HEK293 (cell line): ENCODE measurements around the gene GPR62.

ENCODE experiments used
- BCL11A ChIP-seq: fragments of 450-650 bp; formaldehyde crosslinking; IDR thresholded peaks from 2 replicates; pipeline ENCODE4 v1.5.1; 2016; ENCODE audit warnings: low read depth, missing biosample characterization, missing genetic modification characterization
- BCL6B ChIP-seq: fragments of 450-650 bp; formaldehyde crosslinking; IDR thresholded peaks from 2 replicates; pipeline ENCODE4 v1.5.1; 2017; ENCODE audit warnings: missing biosample characterization, missing genetic modification characterization
- GLIS2 ChIP-seq: fragments of 450-650 bp; formaldehyde crosslinking; IDR thresholded peaks from 2 replicates; pipeline ENCODE4 v1.5.1; 2016; ENCODE audit warnings: missing biosample characterization, missing genetic modification characterization
- PATZ1 ChIP-seq: fragments of 450-650 bp; formaldehyde crosslinking; IDR thresholded peaks from 2 replicates; pipeline ENCODE4 v1.5.1; 2016; ENCODE audit warnings: missing biosample characterization, missing genetic modification characterization
- PRDM1 ChIP-seq: fragments of 450-650 bp; formaldehyde crosslinking; IDR thresholded peaks from 2 replicates; pipeline ENCODE4; 2016; ENCODE audit warnings: missing biosample characterization, missing genetic modification characterization
- SETDB1 ChIP-seq: IDR thresholded peaks from one replicate; pipeline ENCODE4 v1.6.1; 2017; ENCODE audit warnings: mild to moderate bottlenecking, low read length, moderate library complexity, mixed read lengths; ENCODE audit not compliant: insufficient read length
- SP2 ChIP-seq: fragments of 450-650 bp; formaldehyde crosslinking; IDR thresholded peaks from 2 replicates; pipeline ENCODE4 v1.5.1; 2016; ENCODE audit warnings: missing biosample characterization, missing genetic modification characterization
- SP7 ChIP-seq: fragments of 450-650 bp; formaldehyde crosslinking; IDR thresholded peaks from 2 replicates; pipeline ENCODE4 v1.5.1; 2016; ENCODE audit warnings: missing biosample characterization, missing genetic modification characterization
- ZFP3 ChIP-seq: fragments of 450-650 bp; formaldehyde crosslinking; IDR thresholded peaks from 2 replicates; pipeline ENCODE4 v1.5.1; 2016; ENCODE audit warnings: low read depth, missing biosample characterization, missing genetic modification characterization
- ZNF140 ChIP-seq: fragments of 450-650 bp; formaldehyde crosslinking; IDR thresholded peaks from 2 replicates; pipeline ENCODE4 v1.5.1; 2016; ENCODE audit warnings: missing biosample characterization, missing genetic modification characterization
- ZNF148 ChIP-seq: fragments of 450-650 bp; formaldehyde crosslinking; IDR thresholded peaks from 2 replicates; pipeline ENCODE4 v1.5.0; 2017; ENCODE audit warnings: missing biosample characterization, missing genetic modification characterization, borderline replicate concordance
- ZNF24 ChIP-seq: fragments of 450-650 bp; formaldehyde crosslinking; IDR thresholded peaks from 2 replicates; pipeline ENCODE4 v1.5.1; 2016; ENCODE audit warnings: missing biosample characterization, missing genetic modification characterization
- ZNF324 ChIP-seq: fragments of 450-650 bp; formaldehyde crosslinking; IDR thresholded peaks from 2 replicates; pipeline ENCODE4 v1.5.1; 2016; ENCODE audit warnings: missing biosample characterization, missing genetic modification characterization
- ZNF362 ChIP-seq: fragments of 450-650 bp; formaldehyde crosslinking; IDR thresholded peaks from 2 replicates; pipeline ENCODE4 v1.5.1; 2016; ENCODE audit warnings: missing biosample characterization, missing genetic modification characterization
- ZNF366 ChIP-seq: fragments of 450-650 bp; formaldehyde crosslinking; conservative IDR thresholded peaks from 2 replicates; pipeline ENCODE4 v1.5.1; 2016; ENCODE audit warnings: missing biosample characterization, missing genetic modification characterization
- ZNF488 ChIP-seq: fragments of 450-650 bp; formaldehyde crosslinking; IDR thresholded peaks from 2 replicates; pipeline ENCODE4 v1.5.1; 2016; ENCODE audit warnings: missing biosample characterization, missing genetic modification characterization
- ZNF510 ChIP-seq: fragments of 450-650 bp; formaldehyde crosslinking; IDR thresholded peaks from 2 replicates; pipeline ENCODE4 v1.5.1; 2018; ENCODE audit warnings: mild to moderate bottlenecking, missing genetic modification characterization, missing biosample characterization; ENCODE audit not compliant: insufficient replicate concordance
- ZNF514 ChIP-seq: fragments of 450-650 bp; formaldehyde crosslinking; IDR thresholded peaks from 2 replicates; pipeline ENCODE4 v1.5.1; 2016; ENCODE audit warnings: missing biosample characterization, missing genetic modification characterization
- ZNF549 ChIP-seq: fragments of 450-650 bp; IDR thresholded peaks from 2 replicates; pipeline ENCODE4 v1.5.1; 2018; ENCODE audit warnings: missing biosample characterization, missing genetic modification characterization, mild to moderate bottlenecking, inconsistent platforms, moderate library complexity
- ZNF596 ChIP-seq: fragments of 450-650 bp; IDR thresholded peaks from 2 replicates; pipeline ENCODE4 v1.5.0; 2018; ENCODE audit warnings: missing biosample characterization, mild to moderate bottlenecking, missing genetic modification characterization, moderate library complexity
- ZNF610 ChIP-seq: fragments of 450-650 bp; formaldehyde crosslinking; IDR thresholded peaks from 2 replicates; pipeline ENCODE4 v1.5.1; 2016; ENCODE audit warnings: missing biosample characterization, missing genetic modification characterization, borderline replicate concordance
- ZNF624 ChIP-seq: fragments of 450-650 bp; formaldehyde crosslinking; IDR thresholded peaks from 2 replicates; pipeline ENCODE4 v1.5.1; 2017; ENCODE audit warnings: missing biosample characterization, missing genetic modification characterization
- ZNF629 ChIP-seq: fragments of 450-650 bp; formaldehyde crosslinking; IDR thresholded peaks from 2 replicates; pipeline ENCODE4 v1.5.1; 2017; ENCODE audit warnings: missing biosample characterization, missing genetic modification characterization
- ZNF692 ChIP-seq: fragments of 450-650 bp; formaldehyde crosslinking; IDR thresholded peaks from 2 replicates; pipeline ENCODE4 v1.5.1; 2016; ENCODE audit warnings: missing biosample characterization, missing genetic modification characterization
- ZNF768 ChIP-seq: fragments of 450-650 bp; formaldehyde crosslinking; IDR thresholded peaks from 2 replicates; pipeline ENCODE4 v1.5.1; 2018; ENCODE audit warnings: missing biosample characterization, mild to moderate bottlenecking, missing genetic modification characterization
- ZNF776 ChIP-seq: fragments of 450-650 bp; formaldehyde crosslinking; IDR thresholded peaks from 2 replicates; pipeline ENCODE4 v1.5.0; 2017; ENCODE audit warnings: missing biosample characterization, missing genetic modification characterization, borderline replicate concordance

The GPR62 gene

GRCh38 chr3:51983578-51984268 lies 28.5 kb downstream of the GPR62 start (continued):
- TF ChIP-seq SP7 (tag by site-specific recombination): no peak
- TF ChIP-seq BCL11A (tag by site-specific recombination): 0 out of 2 replicates have a peak, but pooled peaks have one; percentile 1
- no peak for TF ChIP-seq ZNF514 (tag by site-specific recombination)
- TF ChIP-seq ZNF362 (tag by site-specific recombination): 0 out of 2 replicates have a peak, but pooled peaks have one; percentile 39
- no peak for TF ChIP-seq ZNF549 (tag by site-specific recombination)
- TF ChIP-seq GLIS2 (tag by site-specific recombination): no peak
- no peak for TF ChIP-seq ZNF610
- no peak for TF ChIP-seq BCL6B
- 0 out of 2 replicates have a peak, but pooled peaks have one; percentile 9 for TF ChIP-seq ZNF692
- no peak for TF ChIP-seq ZNF324 (tag by site-specific recombination)
- peak; percentile 27; the same call in 1 of the 2 replicates for TF ChIP-seq ZNF24
- no peak for TF ChIP-seq ZNF366
- TF ChIP-seq ZNF148: no peak
- no peak for TF ChIP-seq ZFP3
- no peak for TF ChIP-seq ZNF776 (tag by site-specific recombination)
- TF ChIP-seq SP2: no peak
- no peak for TF ChIP-seq ZNF624 (tag by site-specific recombination)
- no peak for TF ChIP-seq SETDB1
- TF ChIP-seq ZNF488: no peak
- no peak for TF ChIP-seq ZNF140
- no peak for TF ChIP-seq ZNF510 (tag by site-specific recombination)
- TF ChIP-seq ZNF596 (tag by site-specific recombination): no peak
- TF ChIP-seq ZNF768 (tag by site-specific recombination): peak; percentile 48; the same call in 1 of the 2 replicates
- TF ChIP-seq ZNF629: no peak
- peak; percentile 8; the same call in 1 of the 2 replicates for TF ChIP-seq PATZ1 (tag by site-specific recombination)
- no peak for TF ChIP-seq PRDM1
